ENCODE measurements around the gene PCDHA4. TPM values are rescaled to one million over a fixed set of nuclear protein-coding genes. Genes with fewer than 3 reads are reported as not detected.
"Not testable (repeated sequence)": the region's sequence is repeated elsewhere in the genome, so short reads cannot be mapped to it uniquely, and the experiment has no call there.

The PCDHA4 gene
- total RNA-seq, 1 donor from 2014 or later = 0.08 TPM

DNA sequence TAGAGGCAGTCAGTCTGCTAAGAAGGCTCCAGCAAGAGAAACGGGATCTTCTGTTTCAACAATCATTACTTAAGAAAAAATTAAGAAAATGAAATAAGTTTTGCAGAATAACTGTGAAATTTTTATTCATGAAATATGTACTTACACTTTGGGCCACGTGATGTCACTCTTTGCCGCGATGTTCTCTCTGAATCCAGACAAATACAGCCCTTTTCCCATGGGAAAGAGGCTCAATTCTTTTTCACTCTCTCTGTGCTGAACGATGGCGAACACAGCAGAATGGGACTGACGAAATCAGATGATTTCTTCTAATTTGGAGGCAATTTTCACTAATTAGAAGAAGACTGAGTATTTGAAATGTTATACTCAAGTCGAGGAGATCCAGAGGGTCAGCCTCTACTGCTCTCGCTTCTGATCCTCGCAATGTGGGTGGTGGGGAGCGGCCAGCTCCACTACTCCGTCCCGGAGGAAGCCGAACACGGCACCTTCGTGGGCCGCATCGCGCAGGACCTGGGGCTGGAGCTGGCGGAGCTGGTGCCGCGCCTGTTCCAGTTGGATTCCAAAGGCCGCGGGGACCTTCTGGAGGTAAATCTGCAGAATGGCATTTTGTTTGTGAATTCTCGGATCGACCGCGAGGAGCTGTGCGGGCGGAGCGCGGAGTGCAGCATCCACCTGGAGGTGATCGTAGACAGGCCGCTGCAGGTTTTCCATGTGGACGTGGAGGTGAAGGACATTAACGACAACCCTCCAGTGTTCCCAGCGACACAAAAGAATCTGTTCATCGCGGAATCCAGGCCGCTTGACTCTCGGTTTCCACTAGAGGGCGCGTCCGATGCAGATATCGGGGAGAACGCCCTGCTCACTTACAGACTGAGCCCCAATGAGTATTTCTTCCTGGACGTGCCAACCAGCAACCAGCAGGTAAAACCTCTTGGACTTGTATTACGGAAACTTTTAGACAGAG, 41.6 kb downstream of the PCDHA4 start, which contains the start of gene PCDHA9:
TSS of gene PCDHA9 (plus strand) at position 244 of the 964 bp plus-strand sequence. CDS start at position 358, 114 bp downstream.
- intact Hi-C loops (cut with DNase I); DNase-seq (ENCODE audit: missing footprints): not testable (repeated sequence)

DNA sequence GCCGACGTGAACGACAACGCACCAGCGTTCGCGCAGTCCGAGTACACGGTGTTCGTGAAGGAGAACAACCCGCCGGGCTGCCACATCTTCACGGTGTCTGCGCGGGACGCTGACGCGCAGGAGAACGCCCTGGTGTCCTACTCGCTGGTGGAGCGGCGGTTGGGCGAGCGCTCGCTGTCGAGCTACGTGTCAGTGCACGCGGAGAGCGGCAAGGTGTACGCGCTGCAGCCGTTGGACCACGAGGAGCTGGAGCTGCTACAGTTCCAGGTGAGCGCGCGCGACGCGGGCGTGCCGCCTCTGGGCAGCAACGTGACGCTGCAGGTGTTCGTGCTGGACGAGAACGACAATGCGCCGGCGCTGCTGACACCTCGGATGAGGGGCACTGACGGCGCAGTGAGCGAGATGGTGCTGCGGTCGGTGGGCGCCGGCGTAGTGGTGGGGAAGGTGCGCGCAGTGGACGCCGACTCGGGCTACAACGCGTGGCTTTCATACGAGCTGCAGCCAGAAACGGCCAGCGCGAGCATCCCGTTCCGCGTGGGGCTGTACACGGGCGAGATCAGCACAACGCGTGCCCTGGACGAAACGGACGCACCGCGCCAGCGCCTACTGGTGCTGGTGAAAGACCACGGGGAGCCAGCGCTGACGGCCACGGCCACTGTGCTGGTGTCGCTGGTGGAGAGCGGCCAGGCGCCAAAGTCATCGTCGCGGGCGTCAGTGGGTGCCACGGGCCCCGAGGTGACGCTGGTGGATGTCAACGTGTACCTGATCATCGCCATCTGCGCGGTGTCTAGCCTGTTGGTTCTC, 43.2 kb downstream of the PCDHA4 start:
- DNase-seq (ENCODE audit: missing footprints); ATAC-seq; intact Hi-C loops (cut with DNase I): not testable (repeated sequence)

More for the DNA sequence above, 41.6 kb downstream of the PCDHA4 start, which contains the start of gene PCDHA9:
- ATAC-seq = not testable (repeated sequence)

GRCh38 chr5:140855772-140856674, 49.2 kb downstream of the PCDHA4 start, which contains the start of gene PCDHA10:
Gene PCDHA10, plus strand, starts transcription at chr5:140855897. Its CDS starts 152 bp downstream, at chr5:140856049.
- no peak for DNase-seq (ENCODE audit: missing footprints)
- ATAC-seq = no peak
- intact Hi-C loops (cut with DNase I) = no loop called here

GRCh38 chr5:140857177-140857986, 50.5 kb downstream of the PCDHA4 start:
- ATAC-seq (no peak), DNase-seq (ENCODE audit: missing footprints) (no peak)
- intact Hi-C loops (cut with DNase I) = no loop called here

DNA sequence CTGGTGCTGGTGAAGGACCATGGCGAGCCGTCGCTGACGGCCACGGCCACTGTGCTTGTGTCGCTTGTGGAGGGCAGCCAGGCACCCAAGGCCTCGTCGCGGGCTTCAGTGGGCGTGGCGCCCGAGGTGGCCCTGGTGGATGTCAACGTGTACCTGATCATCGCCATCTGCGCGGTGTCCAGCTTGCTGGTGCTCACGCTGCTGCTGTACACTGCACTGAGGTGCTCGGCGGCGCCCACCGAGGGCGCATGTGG, 51.0 kb downstream of the PCDHA4 start:
- no peak for DNase-seq (ENCODE audit: missing footprints)
- intact Hi-C loops (cut with DNase I) = no loop called here
- no peak for ATAC-seq

DNA sequence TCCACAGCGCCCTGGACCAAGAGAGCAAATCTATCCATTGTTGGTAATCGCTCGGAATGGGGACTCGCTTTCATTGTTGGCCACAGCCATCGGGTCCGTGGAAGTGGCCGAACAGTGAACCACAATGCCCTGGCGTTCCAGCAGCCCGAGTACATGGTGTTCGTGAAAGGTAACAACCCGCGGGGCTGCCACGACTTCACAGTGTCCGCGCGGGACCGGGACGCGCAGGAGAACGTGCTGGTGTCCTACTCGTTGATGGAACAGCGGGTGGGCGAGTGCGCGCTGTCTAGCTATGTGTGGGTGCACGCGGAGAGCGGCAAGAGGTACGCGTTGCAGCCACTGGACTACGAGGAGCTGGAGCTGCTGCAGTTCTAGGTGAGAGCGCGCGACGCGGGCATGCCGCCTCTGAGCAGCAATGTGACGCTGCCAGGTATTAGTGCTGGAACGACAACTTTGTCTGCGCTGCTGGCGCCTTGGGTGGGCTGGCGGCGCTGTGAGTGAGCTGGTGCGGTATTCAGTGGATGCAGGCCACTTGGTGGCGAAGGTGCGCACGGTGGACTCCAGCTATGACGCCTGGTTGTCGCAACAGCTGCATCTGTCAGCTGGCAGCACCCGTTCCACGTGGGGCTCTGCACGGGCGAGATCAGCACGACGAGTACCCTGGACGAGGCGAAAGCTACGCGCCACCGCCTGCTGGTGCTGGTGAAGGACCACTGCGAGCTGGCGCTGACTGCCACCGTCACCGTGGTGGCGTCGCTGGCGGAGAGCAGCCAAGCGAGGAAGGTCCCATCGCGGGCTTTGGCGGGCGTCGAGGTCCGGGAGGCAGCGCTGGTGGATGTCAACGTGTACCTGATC, 55.8 kb downstream of the PCDHA4 start:
- DNase-seq (ENCODE audit: missing footprints) = no peak

More for the DNA sequence above, 55.8 kb downstream of the PCDHA4 start:
- intact Hi-C loops (cut with DNase I) = no loop called here
- no peak for ATAC-seq

Other genes starting within 250 kb of the PCDHA4 start
- gene SRA1, start 249.6 kb upstream of the PCDHA4 start, total RNA-seq = 29.4 TPM
- gene APBB3, start 242.5 kb upstream of the PCDHA4 start, total RNA-seq = 10.6 TPM
- gene SLC35A4, start 242.2 kb upstream of the PCDHA4 start, total RNA-seq = 76.4 TPM
- gene CD14, start 173.9 kb upstream of the PCDHA4 start, total RNA-seq = 46.1 TPM
- 4.2 TPM for gene TMCO6, start 167.6 kb upstream of the PCDHA4 start, total RNA-seq
- 146 TPM for gene NDUFA2, start 159.4 kb upstream of the PCDHA4 start, total RNA-seq
- 66.4 TPM for gene IK, start 159.2 kb upstream of the PCDHA4 start, total RNA-seq
- 11.2 TPM for gene WDR55, start 142.2 kb upstream of the PCDHA4 start, total RNA-seq
- 0.24 TPM for gene DND1, start 133.5 kb upstream of the PCDHA4 start, total RNA-seq
- 35.9 TPM for gene HARS1, start 115.7 kb upstream of the PCDHA4 start, total RNA-seq
- gene HARS2, start 115.6 kb upstream of the PCDHA4 start, total RNA-seq = 24.4 TPM
- 35.1 TPM for gene ZMAT2, start 106.6 kb upstream of the PCDHA4 start, total RNA-seq
- gene PCDHA1, start 20.9 kb upstream of the PCDHA4 start, total RNA-seq = not detected
- not detected for gene PCDHA2, start 12.2 kb upstream of the PCDHA4 start, total RNA-seq
- 0.14 TPM for gene PCDHA3, start 6.0 kb upstream of the PCDHA4 start, total RNA-seq
- gene PCDHA5, start 14.5 kb downstream of the PCDHA4 start, total RNA-seq = 0.05 TPM
- gene PCDHA6, start 20.9 kb downstream of the PCDHA4 start, total RNA-seq = not detected
- gene PCDHA7, start 27.2 kb downstream of the PCDHA4 start, total RNA-seq = not detected
- gene PCDHA8, start 34.1 kb downstream of the PCDHA4 start, total RNA-seq = not detected
- gene PCDHA9, start 41.3 kb downstream of the PCDHA4 start, total RNA-seq = not detected
- gene PCDHA10, start 48.8 kb downstream of the PCDHA4 start, total RNA-seq = 0.11 TPM
- gene PCDHA11, start 61.9 kb downstream of the PCDHA4 start, total RNA-seq = not detected
- gene PCDHA12, start 68.2 kb downstream of the PCDHA4 start, total RNA-seq = not detected
- not detected for gene PCDHA13, start 75.1 kb downstream of the PCDHA4 start, total RNA-seq
- gene PCDHAC1, start 119.2 kb downstream of the PCDHA4 start, total RNA-seq = 0.11 TPM
- 0.30 TPM for gene PCDHAC2, start 159.4 kb downstream of the PCDHA4 start, total RNA-seq
- not detected for gene PCDHB1, start 244.3 kb downstream of the PCDHA4 start, total RNA-seq

Data from Right ventricle myocardium inferior (tissue), 1 donor.